ENCODE measurements around the gene KRTAP10-9. TPM values are rescaled to one million over a fixed set of nuclear protein-coding genes. Genes with fewer than 3 reads are reported as not detected.
"Not testable (repeated sequence)": the region's sequence is repeated elsewhere in the genome, so short reads cannot be mapped to it uniquely, and the experiment has no call there.

The KRTAP10-9 gene
- total RNA-seq, 1 donor from 2014 or later: not detected

- no peak for DNase-seq (ENCODE audit: low read depth, low spot score)
These were observed 31.4 kb upstream of the KRTAP10-9 start for GRCh38 chr21:44595524-44595923.

- no peak for DNase-seq (ENCODE audit: low read depth, low spot score)
These were observed 30.7 kb upstream of the KRTAP10-9 start for GRCh38 chr21:44596068-44596725.

- DNase-seq (ENCODE audit: low read depth, low spot score): no peak
These were observed 28.8 kb upstream of the KRTAP10-9 start for GRCh38 chr21:44598061-44598460.

GRCh38 chr21:44599264-44600029, 27.4 kb upstream of the KRTAP10-9 start:
- DNase-seq (ENCODE audit: low read depth, low spot score): no peak

GRCh38 chr21:44600118-44600978, 26.5 kb upstream of the KRTAP10-9 start, which contains the start of gene KRTAP10-7:
Gene KRTAP10-7, plus strand, starts transcription at chr21:44600597. Its CDS starts 25 bp downstream, at chr21:44600622.
- not testable (repeated sequence) for DNase-seq (ENCODE audit: low read depth, low spot score)

GRCh38 chr21:44601091-44601490, 25.8 kb upstream of the KRTAP10-9 start:
- DNase-seq (ENCODE audit: low read depth, low spot score): not testable (repeated sequence)

- no peak for DNase-seq (ENCODE audit: low read depth, low spot score)
These were observed 25.1 kb upstream of the KRTAP10-9 start for GRCh38 chr21:44601596-44602462.

- DNase-seq (ENCODE audit: low read depth, low spot score): no peak
These were observed 24.4 kb upstream of the KRTAP10-9 start for GRCh38 chr21:44602463-44602850.

- DNase-seq (ENCODE audit: low read depth, low spot score): no peak
These were observed 23.6 kb upstream of the KRTAP10-9 start for GRCh38 chr21:44603109-44603875.

- DNase-seq (ENCODE audit: low read depth, low spot score): no peak
These were observed 23.0 kb upstream of the KRTAP10-9 start for GRCh38 chr21:44603911-44604310.

GRCh38 chr21:44606495-44606894, 20.4 kb upstream of the KRTAP10-9 start:
- DNase-seq (ENCODE audit: low read depth, low spot score): no peak

- no peak for DNase-seq (ENCODE audit: low read depth, low spot score)
These were observed 17.7 kb upstream of the KRTAP10-9 start for GRCh38 chr21:44609193-44609592.

GRCh38 chr21:44610157-44610843, 16.6 kb upstream of the KRTAP10-9 start:
- DNase-seq (ENCODE audit: low read depth, low spot score): not testable (repeated sequence)

GRCh38 chr21:44611551-44611950, 15.3 kb upstream of the KRTAP10-9 start:
- no peak for DNase-seq (ENCODE audit: low read depth, low spot score)

- DNase-seq (ENCODE audit: low read depth, low spot score): no peak
These were observed 14.8 kb upstream of the KRTAP10-9 start, which contains the start of gene KRTAP10-8 for GRCh38 chr21:44612029-44612486. Gene KRTAP10-8, plus strand, starts transcription at chr21:44612079. Its CDS starts 22 bp downstream, at chr21:44612101.

- DNase-seq (ENCODE audit: low read depth, low spot score): no peak
These were observed 14.1 kb upstream of the KRTAP10-9 start for GRCh38 chr21:44612669-44613229.

- no peak for DNase-seq (ENCODE audit: low read depth, low spot score)
These were observed 13.3 kb upstream of the KRTAP10-9 start for GRCh38 chr21:44613386-44614155.

GRCh38 chr21:44614161-44614631, 12.7 kb upstream of the KRTAP10-9 start:
- no peak for DNase-seq (ENCODE audit: low read depth, low spot score)
